Ovary (tissue), 9 donors: ENCODE results near the gene KLHL5. TPM values are rescaled to one million over a fixed set of nuclear protein-coding genes. Genes with fewer than 3 reads are reported as not detected.

ENCODE experiments used
- DNase-seq, 5 donors: peaks; one replicate each; pipeline ENCODE4 v3.0.0-alpha.2; 2019 to 2020
- H3K27ac ChIP-seq, 2 donors: fragments of 200-600 bp; one replicate each; pipeline versions ENCODE4 v1.5.1 to v1.8.0; 2019 to 2022
- H3K27me3 ChIP-seq: fragments of 200-600 bp; one replicate; pipeline ENCODE4 v1.8.0; 2022
- H3K36me3 ChIP-seq: fragments of 200-600 bp; sonication (generic); one replicate; pipeline ENCODE4 v1.5.1; 2019
- H3K4me1 ChIP-seq: one replicate; pipeline ENCODE4 v1.8.1; 2013; ENCODE audit warnings: mild to moderate bottlenecking, moderate library complexity; ENCODE audit not compliant: insufficient read depth
- H3K4me3 ChIP-seq: fragments of 200-600 bp; sonication (generic); one replicate; pipeline ENCODE4 v1.5.1; 2017
- H3K9me3 ChIP-seq, 2 donors: fragments of 200-600 bp in 1 of 2; sonication (generic) in 1 of 2; one replicate each; pipeline versions ENCODE4 v1.5.1 to v1.8.1; 2013 to 2019; ENCODE audit warnings: mild to moderate bottlenecking in 1 of 2, moderate library complexity in 1 of 2
- CTCF ChIP-seq, 3 donors: fragments of 450-650 bp in 2 of 3; fragments of 200-600 bp in 1 of 3; IDR thresholded peaks; one replicate each; pipeline versions ENCODE4 v1.5.1 to v1.8.0; 2016 to 2022; ENCODE audit warnings: antibody characterized with exemption in 3 of 3, mild to moderate bottlenecking in 1 of 3
- EP300 ChIP-seq: sonication (generic); formaldehyde crosslinking; IDR thresholded peaks from one replicate; pipeline ENCODE4 v1.6.1; 2017; ENCODE audit warnings: antibody characterized with exemption
- POLR2A ChIP-seq: fragments of 450-650 bp; IDR thresholded peaks from one replicate; pipeline ENCODE4 v1.6.1; 2017; ENCODE audit warnings: antibody characterized with exemption, mild to moderate bottlenecking, moderate library complexity
- WGBS, 3 donors: extraction: QIAGEN DNeasy Blood & Tissue Kit in 1 of 3; methylation state at CpG; one replicate each; pipeline versions ENCODE4 v1.1.5 to v1.1.7; 2013 to 2017; 5-methylcytosine and 5-hydroxymethylcytosine counted together
- intact Hi-C, 4 donors: fragments of 100-400 bp; cut with DNase I; formaldehyde crosslinking; loops; one replicate each; pipeline versions ENCODE4 v1.11.0 to v1.15.1; 2022 to 2023
- polyA plus RNA-seq, 2 donors: library from polyadenylated mRNA; stranded (reverse); fragments of 200-250 nt in 1 of 2; fragments of 350-450 nt in 1 of 2; fragmentation: Illumina TruSeq in 1 of 2; extraction: RNeasy Lipid Tissue Mini Kit (QIAGEN cat#74804) in 1 of 2; gene quantifications; one replicate each; pipeline ENCODE4 v1.2.3, GENCODE V29; 2013 to 2014
- total RNA-seq, 7 donors: library from RNA; depleted of rRNA in 2 of 7; stranded (reverse); fragments of >200 nt in 2 of 7; fragmentation: NEBNext Ultra II Directional in 3 of 7; extraction: Animal tissue kit (Norgen Biotek cat#: 25700) in 3 of 7; gene quantifications; one replicate each; pipeline versions ENCODE4 v1.1.0 to v1.2.4, GENCODE V29; 2016 to 2023
- donor health status: DM: no; HTN: no; CAD: no; lungs with moderate emphysema.
- donor health status: DM: no; HTN: no; CAD: no.
- donor health status: Bipolar disorder and iron deficiency.
- donor health status: DM: yes; HTN: yes; CAD: no.
- donor health status: DM: no; HTN: no; CAD: no.
- donor health status: DM: yes; HTN: yes; CAD: no.

KLHL5 gene
- total and polyA plus RNA-seq, 9 donors = 18.0 to 45.9 (median 34.1) TPM

- Histone ChIP-seq H3K4me1 (peaks cover 5% of the 10 kb centered on the region), H3K4me3 (no peak overlapping the region), H3K27me3 (no peaks in the 10 kb centered on the region), H3K36me3 (no peaks in the 10 kb centered on the region), H3K9me3 (no peaks in the 10 kb centered on the region), H3K27ac (no peak overlapping the region)
- TF ChIP-seq CTCF (IDR thresholded peaks at IDR 0.05) (no peak), EP300 (no peak)
- intact Hi-C loops = loop anchor here in 2 of 4 donors (10.0 kb wide), 2 partner anchors 137 to 143 kb away; partner anchors contain the start of gene WDR19 (in 1 of the 2)
- WGBS, 3 donors = 81 to 85% (median 81%) methylated on average over 2 of the region's 2 CpGs
- no peak for DNase-seq
Measured at GRCh38 chr4:39047681-39048080, 14.4 kb upstream of the KLHL5 start.

GRCh38 chr4:39048311-39048710, 13.7 kb upstream of the KLHL5 start:
- no peak overlapping the region for H3K4me3 ChIP-seq
- H3K36me3 ChIP-seq = no peaks in the 10 kb centered on the region
- no peak for DNase-seq
- peaks cover 4% of the 10 kb centered on the region for H3K4me1 ChIP-seq
- intact Hi-C loops = loop anchor here in 2 of 4 donors (10.0 kb wide), 2 partner anchors 136 to 144 kb away; partner anchors contain the start of gene WDR19 (in 1 of the 2)
- no peaks in the 10 kb centered on the region for H3K27me3 ChIP-seq
- WGBS, 3 donors = 84 to 95% (median 87%) methylated on average over 1 of the region's 1 CpG
- no peak for TF ChIP-seq CTCF (IDR thresholded peaks at IDR 0.05)
- no peak for TF ChIP-seq EP300
- TF ChIP-seq POLR2A = no peak
- no peaks in the 10 kb centered on the region for H3K9me3 ChIP-seq
- no peak overlapping the region for H3K27ac ChIP-seq

GRCh38 chr4:39050590-39050989, 11.4 kb upstream of the KLHL5 start:
- DNase-seq = no peak
- Histone ChIP-seq H3K4me1 (peaks cover 2% of the 10 kb centered on the region), H3K9me3 (no peaks in the 10 kb centered on the region), H3K27me3 (no peaks in the 10 kb centered on the region), H3K27ac (no peak overlapping the region), H3K4me3 (no peak overlapping the region), H3K36me3 (no peaks in the 10 kb centered on the region)
- intact Hi-C loops = no loop called here
- no peak for TF ChIP-seq EP300
- TF ChIP-seq POLR2A = no peak
- no peak for TF ChIP-seq CTCF (IDR thresholded peaks at IDR 0.05)
- 84 to 86% (median 84%) methylated on average over 2 of the region's 2 CpGs for WGBS, 3 donors

- intact Hi-C loops = no loop called here
- H3K4me1 ChIP-seq = no peaks in the 10 kb centered on the region
- WGBS, 3 donors = 74 to 80% (median 76%) methylated on average over 1 of the region's 1 CpG
Measured at GRCh38 chr4:39051492-39051891, 10.5 kb upstream of the KLHL5 start.

More at GRCh38 chr4:39051492-39051891, 10.5 kb upstream of the KLHL5 start:
- no peak for TF ChIP-seq EP300
- no peak for TF ChIP-seq CTCF (IDR thresholded peaks at IDR 0.05)
- no peak for TF ChIP-seq POLR2A
- Histone ChIP-seq H3K27me3 (no peaks in the 10 kb centered on the region), H3K36me3 (no peaks in the 10 kb centered on the region), H3K9me3 (no peaks in the 10 kb centered on the region), H3K4me3 (no peak overlapping the region), H3K27ac (no peak overlapping the region)
- DNase-seq = no peak
